Ammon's horn (tissue), 1 donor: ENCODE measurements around the gene GOPC.
A peak's percentile ranks its signal among the peaks of the same experiment; 100 is the strongest.

Experiments used
- DNase-seq: peaks from one replicate; pipeline ENCODE4 v3.0.0-alpha.2; 2016; ENCODE audit warnings: low spot score

Gene GOPC

GRCh38 chr6:117595099-117595923 is 7.0 kb downstream of the GOPC start:
- no peak for DNase-seq

- DNase-seq = no peak
These were observed 9.1 kb downstream of the GOPC start for GRCh38 chr6:117592983-117593759.

GRCh38 chr6:117591405-117591804 is 10.9 kb downstream of the GOPC start:
- no peak for DNase-seq

GRCh38 chr6:117590447-117590846 is 11.9 kb downstream of the GOPC start:
- no peak for DNase-seq

- no peak for DNase-seq
These were observed 16.7 kb downstream of the GOPC start for GRCh38 chr6:117585647-117586046.

GRCh38 chr6:117574198-117574597 is 28.1 kb downstream of the GOPC start:
- no peak for DNase-seq

- no peak for DNase-seq
These were observed 29.2 kb downstream of the GOPC start for GRCh38 chr6:117573006-117573680.

GRCh38 chr6:117568831-117569410 is 33.4 kb downstream of the GOPC start:
- DNase-seq = no peak

GRCh38 chr6:117568247-117568646 is 34.1 kb downstream of the GOPC start:
- no peak for DNase-seq

- no peak for DNase-seq
These were observed 37.6 kb downstream of the GOPC start for GRCh38 chr6:117564681-117565080.

GRCh38 chr6:117561128-117561527 is 41.2 kb downstream of the GOPC start:
- DNase-seq = no peak

GRCh38 chr6:117559299-117559698 is 43.0 kb downstream of the GOPC start:
- DNase-seq = no peak

- no peak for DNase-seq
These were observed 43.5 kb downstream of the GOPC start for GRCh38 chr6:117558818-117559217.

GRCh38 chr6:117557951-117558350 is 44.4 kb downstream of the GOPC start:
- no peak for DNase-seq

GRCh38 chr6:117555882-117556498 is 46.3 kb downstream of the GOPC start:
- peak; percentile 29 for DNase-seq

GRCh38 chr6:117555262-117555849 is 47.0 kb downstream of the GOPC start:
- no peak for DNase-seq

GRCh38 chr6:117553142-117553541 is 49.2 kb downstream of the GOPC start:
- DNase-seq = no peak

GRCh38 chr6:117552618-117553017 is 49.7 kb downstream of the GOPC start:
- no peak for DNase-seq

GRCh38 chr6:117550618-117551242 is 51.6 kb downstream of the GOPC start:
- no peak for DNase-seq

GRCh38 chr6:117550078-117550600 is 52.2 kb downstream of the GOPC start:
- DNase-seq = no peak

- DNase-seq = no peak
These were observed 52.7 kb downstream of the GOPC start for GRCh38 chr6:117549611-117550010.
